GM12872 (cell line): ENCODE results near the gene SPATA9.

Experiments
- TF ChIP-seq, protein P1 (sequence below): IDR thresholded peaks from 3 replicates; pipeline ENCODE4 v1.5.1; 2011; ENCODE audit warnings: low read depth, mild to moderate bottlenecking, low read length, moderate library complexity; ENCODE audit not compliant: insufficient read depth

The SPATA9 gene

DNA sequence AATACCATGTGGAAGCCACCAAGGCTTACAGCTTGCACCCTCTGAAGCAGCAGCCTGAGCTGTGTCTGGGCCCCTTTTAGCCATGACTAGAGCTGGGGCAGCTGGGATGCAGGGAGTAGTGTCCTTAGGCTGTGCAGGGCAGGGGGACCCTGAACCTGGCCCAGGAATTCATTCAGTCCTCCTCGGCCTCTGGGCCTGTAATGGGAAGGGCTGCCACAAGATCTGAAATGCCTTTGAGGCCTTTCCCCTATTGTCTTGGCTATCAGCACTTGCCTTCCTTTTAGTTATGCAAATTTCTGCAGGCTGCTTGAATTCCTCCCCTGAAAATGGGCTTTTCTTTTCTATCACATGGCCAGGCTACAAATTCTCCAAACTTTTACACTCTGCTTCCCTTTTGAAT lies 53.9 kb downstream of the SPATA9 start:
- TF ChIP-seq, protein P1, sequence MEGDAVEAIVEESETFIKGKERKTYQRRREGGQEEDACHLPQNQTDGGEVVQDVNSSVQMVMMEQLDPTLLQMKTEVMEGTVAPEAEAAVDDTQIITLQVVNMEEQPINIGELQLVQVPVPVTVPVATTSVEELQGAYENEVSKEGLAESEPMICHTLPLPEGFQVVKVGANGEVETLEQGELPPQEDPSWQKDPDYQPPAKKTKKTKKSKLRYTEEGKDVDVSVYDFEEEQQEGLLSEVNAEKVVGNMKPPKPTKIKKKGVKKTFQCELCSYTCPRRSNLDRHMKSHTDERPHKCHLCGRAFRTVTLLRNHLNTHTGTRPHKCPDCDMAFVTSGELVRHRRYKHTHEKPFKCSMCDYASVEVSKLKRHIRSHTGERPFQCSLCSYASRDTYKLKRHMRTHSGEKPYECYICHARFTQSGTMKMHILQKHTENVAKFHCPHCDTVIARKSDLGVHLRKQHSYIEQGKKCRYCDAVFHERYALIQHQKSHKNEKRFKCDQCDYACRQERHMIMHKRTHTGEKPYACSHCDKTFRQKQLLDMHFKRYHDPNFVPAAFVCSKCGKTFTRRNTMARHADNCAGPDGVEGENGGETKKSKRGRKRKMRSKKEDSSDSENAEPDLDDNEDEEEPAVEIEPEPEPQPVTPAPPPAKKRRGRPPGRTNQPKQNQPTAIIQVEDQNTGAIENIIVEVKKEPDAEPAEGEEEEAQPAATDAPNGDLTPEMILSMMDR = no peak

DNA sequence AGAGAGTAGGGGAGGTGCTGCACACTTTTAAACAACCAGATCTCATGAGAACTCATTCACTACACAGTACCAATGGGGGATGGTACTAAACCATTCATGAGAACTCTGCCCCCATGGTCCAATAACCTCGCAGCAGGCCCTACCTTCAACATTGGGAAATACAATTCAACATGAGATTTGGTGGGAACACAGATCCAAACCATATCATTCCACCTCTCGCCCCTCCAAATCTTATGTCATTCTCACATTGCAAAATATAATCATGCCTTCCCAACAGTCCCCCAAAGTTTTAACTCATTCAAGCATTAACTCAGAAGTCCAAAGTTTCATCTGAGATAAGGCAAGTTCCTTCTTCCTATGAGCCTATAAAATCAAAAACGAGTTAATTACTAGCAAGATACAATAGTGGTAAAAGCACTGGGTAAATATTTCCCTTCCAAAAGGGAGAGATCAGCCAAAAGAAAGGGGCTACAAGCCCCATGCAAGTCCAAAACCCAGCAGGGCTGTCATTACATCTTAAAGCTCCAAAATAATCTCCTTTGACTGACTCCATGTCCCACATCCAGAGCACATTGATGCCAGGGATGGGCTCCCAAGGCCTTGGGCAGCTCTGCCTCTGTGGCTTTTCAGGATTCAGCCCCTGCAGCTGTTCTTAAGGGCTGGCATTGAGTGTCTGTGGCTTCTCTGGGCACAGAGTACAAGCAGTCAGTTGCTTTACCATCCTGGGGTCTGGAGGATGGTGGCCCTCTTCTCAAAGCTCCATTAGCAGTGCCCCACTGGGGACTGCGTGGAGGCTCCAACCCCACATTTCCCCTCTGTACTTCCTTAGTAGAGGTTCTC lies 54.6 kb downstream of the SPATA9 start:
- TF ChIP-seq, protein P1 = no peak

DNA sequence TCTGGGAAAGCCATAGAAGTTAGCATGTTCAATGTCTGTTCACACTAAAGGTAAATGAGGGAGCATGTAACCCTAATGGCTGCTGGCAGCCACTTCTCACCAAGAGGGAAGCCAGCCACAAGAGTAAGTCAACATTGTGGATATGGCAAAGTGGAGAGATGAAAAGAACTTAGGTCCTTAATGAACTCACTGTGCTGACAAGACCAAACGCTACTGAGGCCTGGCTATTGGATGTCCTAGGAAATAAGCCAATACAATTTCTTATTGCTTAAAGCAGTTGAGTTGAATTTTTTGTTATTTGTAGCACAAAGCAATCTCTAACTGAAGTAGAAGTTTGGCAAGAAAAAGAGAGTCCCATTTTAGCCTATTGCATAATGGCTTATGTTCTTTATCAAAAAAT lies 56.1 kb downstream of the SPATA9 start:
- TF ChIP-seq, protein P1 = no peak

DNA sequence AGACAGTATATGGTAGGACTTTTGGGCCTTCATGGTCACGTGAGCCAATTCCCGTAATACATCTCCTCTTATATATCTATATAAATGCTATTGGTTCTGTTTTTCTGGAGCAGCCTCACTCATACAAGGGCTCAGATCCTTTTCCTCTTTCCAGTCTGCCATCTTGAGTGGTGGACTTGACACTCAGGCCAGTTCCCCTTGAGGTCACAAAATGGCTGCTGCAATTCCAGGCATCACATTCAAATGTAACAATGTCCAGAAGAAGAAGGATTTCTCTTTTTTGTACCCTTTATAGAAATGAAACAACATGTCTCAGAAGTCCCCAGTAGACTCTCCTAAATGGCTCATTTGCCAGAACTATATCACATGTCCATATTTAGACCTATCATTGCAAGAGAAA lies 58.4 kb downstream of the SPATA9 start:
- TF ChIP-seq, protein P1 = no peak

DNA sequence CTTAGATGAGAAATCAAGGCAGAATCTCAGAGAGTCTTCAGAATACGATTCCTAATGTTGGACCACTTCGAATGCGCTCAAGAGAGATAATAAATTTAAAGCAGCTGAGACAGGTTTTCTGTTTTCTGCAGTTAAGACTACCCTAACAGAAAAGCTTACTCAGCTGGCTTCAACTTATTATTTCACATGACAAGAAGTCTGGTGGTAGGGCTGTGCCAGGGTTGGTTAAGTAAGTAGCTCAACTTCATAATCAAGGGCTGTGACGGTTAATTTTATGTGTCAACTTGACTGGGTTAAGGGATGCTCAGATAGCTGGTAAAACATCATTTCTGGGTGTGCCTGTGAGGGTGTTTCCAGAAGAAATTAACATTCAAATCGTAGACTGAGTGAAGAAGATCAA lies 59.1 kb downstream of the SPATA9 start:
- TF ChIP-seq, protein P1 = no peak

DNA sequence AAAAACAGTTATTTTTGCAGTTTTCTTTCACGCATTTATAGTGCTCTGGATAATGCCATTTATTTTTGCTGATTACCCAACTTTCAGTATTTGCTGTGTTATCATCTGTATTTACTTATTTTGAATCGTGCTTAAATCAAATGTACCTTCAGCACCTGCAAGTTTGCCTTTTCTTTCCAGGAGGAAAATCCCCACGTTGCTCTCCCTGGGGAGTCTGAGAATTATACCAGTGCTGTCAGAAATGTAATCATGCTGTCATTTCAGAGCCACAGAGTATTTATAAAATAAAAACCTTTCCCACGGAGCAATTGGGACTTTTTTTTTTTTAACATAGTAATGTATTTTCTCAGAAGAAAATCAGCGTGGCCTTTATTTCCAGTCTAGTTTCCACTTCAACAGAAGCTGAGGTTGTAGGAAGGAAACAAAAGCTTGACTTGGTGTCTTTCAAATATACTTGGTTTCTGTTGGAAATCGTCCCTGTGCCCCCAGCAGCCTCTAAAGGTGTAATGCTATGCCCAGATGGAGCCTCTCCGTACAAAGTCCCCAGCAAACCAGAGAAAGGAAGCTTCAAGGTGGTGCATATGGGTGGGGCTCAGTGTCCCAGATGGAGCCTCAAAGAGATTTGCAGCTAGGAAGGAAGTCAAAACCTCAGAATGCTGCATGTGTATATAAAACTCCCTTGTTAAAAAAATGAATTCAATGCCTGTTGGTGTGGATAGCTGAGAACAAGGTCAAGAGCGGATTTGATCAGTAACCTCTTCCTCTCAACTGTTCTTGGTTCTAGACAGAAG lies 60.8 kb downstream of the SPATA9 start:
- TF ChIP-seq, protein P1 = no peak

DNA sequence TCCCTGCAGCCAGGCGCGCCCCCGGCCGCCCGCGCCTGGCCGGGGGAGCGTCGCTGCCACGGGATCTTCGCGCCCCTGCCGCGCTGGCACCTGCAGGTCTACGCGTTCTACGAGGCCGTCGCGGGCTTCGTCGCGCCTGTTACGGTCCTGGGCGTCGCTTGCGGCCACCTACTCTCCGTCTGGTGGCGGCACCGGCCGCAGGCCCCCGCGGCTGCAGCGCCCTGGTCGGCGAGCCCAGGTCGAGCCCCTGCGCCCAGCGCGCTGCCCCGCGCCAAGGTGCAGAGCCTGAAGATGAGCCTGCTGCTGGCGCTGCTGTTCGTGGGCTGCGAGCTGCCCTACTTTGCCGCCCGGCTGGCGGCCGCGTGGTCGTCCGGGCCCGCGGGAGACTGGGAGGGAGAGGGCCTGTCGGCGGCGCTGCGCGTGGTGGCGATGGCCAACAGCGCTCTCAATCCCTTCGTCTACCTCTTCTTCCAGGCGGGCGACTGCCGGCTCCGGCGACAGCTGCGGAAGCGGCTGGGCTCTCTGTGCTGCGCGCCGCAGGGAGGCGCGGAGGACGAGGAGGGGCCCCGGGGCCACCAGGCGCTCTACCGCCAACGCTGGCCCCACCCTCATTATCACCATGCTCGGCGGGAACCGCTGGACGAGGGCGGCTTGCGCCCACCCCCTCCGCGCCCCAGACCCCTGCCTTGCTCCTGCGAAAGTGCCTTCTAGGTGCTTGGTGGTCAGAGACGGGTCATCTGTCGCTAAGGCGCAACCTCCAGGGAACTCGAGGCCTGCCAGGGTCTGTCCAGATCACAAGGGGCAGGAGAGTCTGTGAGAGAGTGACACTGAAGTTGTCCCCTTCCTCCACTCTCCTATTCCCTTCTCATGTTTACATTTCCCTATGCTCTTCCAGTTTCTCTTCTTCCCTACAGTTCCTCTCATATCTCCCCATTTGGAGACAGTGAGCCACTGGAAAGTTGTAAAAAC lies 61.6 kb downstream of the SPATA9 start:
- TF ChIP-seq, protein P1 = no peak
